GF-D8 (cell line): ENCODE data around the gene POP5.
A peak's percentile ranks its signal among the peaks of the same experiment; 100 is the strongest.

ENCODE experiments used
- DNase-seq: peaks from one replicate; lab custom pipeline; 2025; lab: John Stamatoyannopoulos, UW

Gene POP5

GRCh38 chr12:120588948-120589930 lies 8.0 kb upstream of the POP5 start:
- no peak for DNase-seq

- DNase-seq, result no peak
Observed at GRCh38 chr12:120588371-120588770, 7.2 kb upstream of the POP5 start.

GRCh38 chr12:120586860-120587259 lies 5.7 kb upstream of the POP5 start:
- DNase-seq, result no peak

- no peak for DNase-seq
Observed at GRCh38 chr12:120586206-120586605, 5.0 kb upstream of the POP5 start.

- DNase-seq, result no peak
Observed at GRCh38 chr12:120584343-120585149, 3.3 kb upstream of the POP5 start.

- no peak for DNase-seq
Observed at GRCh38 chr12:120583478-120584030, 2.4 kb upstream of the POP5 start.

- DNase-seq, result no peak
Observed at GRCh38 chr12:120581998-120582397, 796 bp upstream of the POP5 start.

GRCh38 chr12:120579179-120579578 lies 2.0 kb downstream of the POP5 start:
- DNase-seq, result no peak

GRCh38 chr12:120574106-120574505 lies 7.1 kb downstream of the POP5 start:
- no peak for DNase-seq

- DNase-seq, result no peak
Observed at GRCh38 chr12:120573560-120573959, 7.6 kb downstream of the POP5 start.

- no peak for DNase-seq
Observed at GRCh38 chr12:120571299-120571698, 9.9 kb downstream of the POP5 start.

- no peak for DNase-seq
Observed at GRCh38 chr12:120563495-120563894, 17.7 kb downstream of the POP5 start.

- DNase-seq, result no peak
Observed at GRCh38 chr12:120562906-120563305, 18.3 kb downstream of the POP5 start.

- DNase-seq, result no peak
Observed at GRCh38 chr12:120557589-120557988, 23.6 kb downstream of the POP5 start.

- no peak for DNase-seq
Observed at GRCh38 chr12:120554678-120555077, 26.5 kb downstream of the POP5 start.

- DNase-seq, result no peak
Observed at GRCh38 chr12:120546050-120546386, 35.2 kb downstream of the POP5 start.

- DNase-seq, result no peak
Observed at GRCh38 chr12:120544691-120545090, 36.5 kb downstream of the POP5 start.

- DNase-seq, result no peak
Observed at GRCh38 chr12:120542166-120542565, 39.0 kb downstream of the POP5 start.

GRCh38 chr12:120540445-120540844 lies 40.8 kb downstream of the POP5 start:
- peak; percentile 98 for DNase-seq

GRCh38 chr12:120539303-120539702 lies 41.9 kb downstream of the POP5 start:
- DNase-seq, result no peak

GRCh38 chr12:120538281-120539156 lies 42.7 kb downstream of the POP5 start:
- DNase-seq, result peak; percentile 73

GRCh38 chr12:120537856-120538220 lies 43.4 kb downstream of the POP5 start:
- no peak for DNase-seq
